ENCODE data around the gene FBXL15.

The FBXL15 gene

DNA sequence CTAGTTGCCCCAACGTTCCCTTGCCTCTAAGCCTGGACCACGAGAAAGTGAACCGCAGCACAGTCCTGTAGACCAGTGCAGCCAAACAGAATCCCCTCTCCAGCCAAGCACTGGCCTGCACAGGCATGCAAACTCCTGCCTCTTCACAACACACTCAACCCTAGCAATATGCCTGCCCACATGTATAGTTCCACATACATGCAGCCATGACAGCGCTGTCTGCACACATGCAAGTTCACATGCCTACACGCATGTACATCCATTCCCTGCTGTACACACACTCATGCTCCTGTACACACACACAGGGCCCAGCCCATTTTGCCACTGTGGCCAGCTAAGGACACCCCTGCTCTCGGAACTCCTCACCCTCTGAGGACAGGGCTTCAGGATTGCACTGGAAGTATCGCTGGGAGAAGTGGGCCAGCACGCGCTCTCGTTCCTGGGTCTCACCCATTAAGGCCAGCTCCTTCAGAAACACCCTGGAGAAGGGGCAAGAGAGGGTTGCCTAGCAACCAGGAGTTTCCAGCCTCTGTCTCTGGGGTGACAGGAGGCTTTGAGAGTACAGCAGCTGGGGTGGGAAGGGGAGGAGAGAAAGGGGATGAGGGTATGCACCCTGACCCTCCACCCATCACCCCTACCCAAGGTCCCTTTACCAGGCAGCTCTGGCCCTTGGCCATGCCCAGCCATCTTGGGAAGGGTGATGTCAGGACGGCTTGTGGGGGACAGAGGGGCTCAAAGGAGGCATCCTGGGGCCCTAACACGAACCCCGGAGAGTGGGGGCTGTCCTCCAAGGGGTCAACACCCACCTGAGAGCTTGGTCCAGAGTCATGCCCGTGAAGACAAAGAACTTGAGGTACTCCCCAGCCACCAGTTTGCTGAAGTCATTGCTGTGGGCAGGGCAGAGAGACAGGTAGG lies 9.0 kb upstream of the FBXL15 start:
- DNase-seq (ENCODE audit: low spot score): no peak

DNA sequence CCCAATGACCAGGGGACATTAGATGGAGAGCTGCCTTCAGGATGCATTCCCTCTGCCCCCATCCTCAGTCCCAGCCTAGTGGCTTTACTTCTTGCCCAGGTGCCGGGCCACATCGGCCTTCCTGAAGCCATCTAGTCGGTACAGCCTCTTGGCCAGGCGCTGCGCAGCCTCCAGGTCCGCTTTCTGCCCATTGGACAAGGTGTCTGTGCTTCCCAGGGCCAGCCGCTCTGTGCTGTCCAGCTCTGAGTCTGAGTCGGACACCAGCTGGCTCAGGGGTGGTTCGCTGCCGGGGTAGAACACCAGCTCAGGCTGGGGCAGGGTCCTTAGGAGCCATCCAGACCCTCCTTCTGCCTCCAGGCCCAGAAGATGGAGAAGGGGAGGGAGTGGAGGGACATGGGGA lies 8.3 kb upstream of the FBXL15 start:
- DNase-seq (ENCODE audit: low spot score): no peak

DNA sequence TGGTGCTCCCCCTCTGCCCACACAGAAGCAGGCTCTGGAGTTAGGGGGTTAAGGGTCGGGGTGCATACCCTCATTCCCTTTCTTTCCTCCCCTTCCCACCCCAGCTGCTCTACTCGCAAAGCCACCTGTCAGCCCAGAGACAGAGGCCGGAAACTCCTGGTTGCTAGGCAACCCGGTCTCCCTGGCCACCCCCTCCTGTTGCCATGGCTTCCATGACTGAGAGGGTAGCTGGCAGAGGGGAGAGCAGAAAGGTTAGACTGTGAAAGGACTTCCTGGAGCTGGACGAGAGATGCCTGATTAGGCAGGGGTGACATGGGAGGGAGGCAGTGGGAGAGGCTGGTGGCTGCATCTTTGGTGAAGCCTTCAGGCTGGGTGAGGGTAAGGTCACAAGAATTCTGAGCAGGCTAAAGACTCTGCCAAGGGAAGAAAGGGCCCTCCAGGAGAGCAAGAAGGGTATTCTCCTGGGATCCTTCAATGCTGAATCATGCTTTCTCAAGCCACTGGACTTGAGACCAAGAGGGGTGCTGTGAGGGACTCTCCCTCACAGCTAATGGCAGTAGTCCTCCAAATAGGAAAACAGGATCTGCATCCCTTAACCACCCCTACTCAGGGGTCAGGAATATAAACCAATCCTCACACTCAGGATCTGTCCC lies 7.5 kb upstream of the FBXL15 start:
- no peak for DNase-seq (ENCODE audit: low spot score)

DNA sequence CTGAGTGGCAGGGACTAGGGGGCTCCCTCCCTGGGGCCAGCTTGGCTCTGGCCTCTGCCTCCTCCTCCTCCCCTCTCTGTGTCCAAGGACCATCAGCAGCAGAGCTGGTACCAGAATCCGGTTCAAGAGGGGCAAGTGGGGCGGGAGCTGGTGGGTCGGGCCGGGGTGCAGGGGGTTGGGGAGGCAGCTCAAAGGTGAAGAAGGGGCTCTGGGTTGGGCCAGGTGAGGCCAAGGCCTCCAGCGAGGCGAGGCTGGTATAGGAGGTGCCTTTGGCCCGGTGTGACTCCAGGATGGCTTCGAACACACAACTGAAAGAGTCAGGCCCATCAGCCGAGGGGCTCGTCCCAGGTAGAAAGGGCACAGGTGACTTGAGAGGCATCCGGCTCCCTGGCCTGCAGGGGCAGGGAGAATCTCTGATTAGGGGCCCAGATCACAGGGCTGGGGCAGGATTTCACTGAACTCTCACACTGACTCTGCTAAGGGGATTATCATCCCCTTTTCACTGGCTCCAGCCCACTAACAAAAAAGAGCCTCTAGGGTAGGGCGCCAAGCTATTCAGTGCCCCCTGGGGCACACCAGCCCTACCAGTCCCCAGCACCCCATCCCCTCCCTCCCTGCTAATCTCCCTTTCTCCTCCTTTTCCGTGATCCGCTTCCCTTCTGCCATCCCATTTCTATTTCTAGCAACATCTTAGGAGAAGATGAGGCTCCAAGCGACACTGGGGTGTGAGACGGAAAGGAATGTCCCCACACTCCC lies 6.7 kb upstream of the FBXL15 start:
- no peak for DNase-seq (ENCODE audit: low spot score)

DNA sequence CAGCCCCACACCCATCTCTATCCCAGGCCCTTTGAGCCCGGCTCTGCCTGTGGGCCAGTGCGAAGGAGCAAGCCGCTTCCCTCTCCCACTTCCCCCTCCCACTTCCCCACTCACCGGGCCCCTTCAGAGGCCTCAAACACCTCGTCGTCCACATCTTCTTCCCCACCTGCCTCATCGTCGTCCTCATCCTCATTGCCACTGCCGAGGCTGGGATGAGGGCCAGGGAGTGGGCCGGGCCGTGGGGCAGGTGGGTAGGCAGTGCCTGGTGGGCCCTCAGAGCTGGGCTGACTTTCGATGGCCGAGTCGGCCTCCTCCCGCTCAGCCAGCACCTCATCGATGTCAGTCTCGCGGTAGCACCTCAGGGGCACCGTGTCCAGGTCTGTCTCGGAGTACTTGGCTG lies 5.9 kb upstream of the FBXL15 start:
- DNase-seq (ENCODE audit: low spot score): no peak

DNA sequence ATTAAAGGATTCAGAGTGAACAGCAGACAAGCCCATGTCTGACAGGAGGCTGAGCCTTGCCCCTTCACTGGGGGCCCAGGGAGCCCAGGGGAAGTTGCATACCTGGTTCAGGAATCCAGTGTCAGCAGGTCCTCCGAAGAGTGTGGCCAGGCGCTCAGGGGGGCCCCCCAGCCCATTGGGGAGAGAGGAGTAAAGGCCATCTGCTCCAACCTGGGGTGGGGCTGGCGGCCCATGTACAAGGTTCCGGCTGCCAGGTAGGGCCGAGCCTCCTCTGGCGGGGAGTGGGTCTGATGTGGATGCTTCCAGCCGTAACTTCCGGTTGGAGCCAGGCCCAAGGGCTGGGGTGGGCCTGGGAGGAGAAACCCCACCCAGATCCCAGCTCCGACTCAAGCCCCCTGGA lies 4.4 kb upstream of the FBXL15 start:
- no peak for DNase-seq (ENCODE audit: low spot score)

DNA sequence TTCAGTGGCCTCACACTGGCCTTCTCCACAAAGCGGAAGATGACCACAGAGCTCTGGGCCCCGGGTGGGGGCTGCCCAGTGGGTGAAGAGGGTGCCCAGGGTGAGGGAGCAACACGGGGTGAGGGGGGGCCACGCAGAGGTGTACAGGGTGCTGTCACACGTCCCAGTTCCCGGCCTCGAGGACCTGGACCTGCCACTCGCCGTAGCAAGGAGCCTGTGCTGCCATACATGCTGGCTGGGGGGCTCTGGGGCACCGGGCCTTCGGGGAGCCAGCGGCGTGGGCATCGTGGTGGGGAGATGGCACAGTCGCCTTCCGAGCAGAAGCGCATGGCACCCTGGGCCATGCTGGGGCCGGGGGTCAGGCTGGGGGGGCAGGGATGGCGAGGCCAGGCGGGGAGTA lies 3.9 kb upstream of the FBXL15 start:
- no peak for DNase-seq (ENCODE audit: low spot score)

DNA sequence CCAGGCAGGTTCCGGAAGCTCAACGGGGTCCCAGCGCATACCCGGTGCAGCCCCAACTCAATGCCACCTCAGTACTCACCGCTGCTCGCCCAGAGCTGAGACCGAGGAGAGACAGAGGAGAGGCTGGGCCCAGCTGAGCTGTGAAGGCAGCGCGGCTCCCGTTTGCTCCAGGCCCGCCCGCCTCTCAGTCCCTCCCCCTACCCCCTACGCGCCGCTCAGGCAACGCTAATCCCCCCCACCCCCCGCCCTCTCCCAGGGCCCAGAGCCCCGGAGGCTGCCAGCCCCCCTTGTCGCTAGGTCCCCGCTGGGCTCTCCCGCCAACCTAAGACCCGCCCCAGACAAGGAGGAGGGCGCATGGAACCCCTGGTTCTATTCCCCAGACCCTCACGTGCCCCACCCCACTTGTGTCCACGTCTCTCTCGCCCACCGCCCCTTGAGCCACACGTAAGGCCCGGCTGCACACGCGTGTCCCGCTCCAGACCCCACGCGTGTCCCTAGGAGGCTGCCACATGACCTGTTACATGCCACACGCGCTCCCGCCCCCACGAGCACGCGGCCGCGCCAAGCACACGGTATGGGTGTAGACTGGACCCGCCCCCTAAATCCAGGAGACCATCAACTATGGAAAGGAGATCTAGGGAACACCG lies 1.9 kb upstream of the FBXL15 start, which contains the start of gene PSD:
Gene PSD, minus strand, starts transcription at position 164 of the 647 bp plus-strand sequence. CDS start 1,747 bp downstream, outside the sequence.
- no peak for DNase-seq (ENCODE audit: low spot score)

DNA sequence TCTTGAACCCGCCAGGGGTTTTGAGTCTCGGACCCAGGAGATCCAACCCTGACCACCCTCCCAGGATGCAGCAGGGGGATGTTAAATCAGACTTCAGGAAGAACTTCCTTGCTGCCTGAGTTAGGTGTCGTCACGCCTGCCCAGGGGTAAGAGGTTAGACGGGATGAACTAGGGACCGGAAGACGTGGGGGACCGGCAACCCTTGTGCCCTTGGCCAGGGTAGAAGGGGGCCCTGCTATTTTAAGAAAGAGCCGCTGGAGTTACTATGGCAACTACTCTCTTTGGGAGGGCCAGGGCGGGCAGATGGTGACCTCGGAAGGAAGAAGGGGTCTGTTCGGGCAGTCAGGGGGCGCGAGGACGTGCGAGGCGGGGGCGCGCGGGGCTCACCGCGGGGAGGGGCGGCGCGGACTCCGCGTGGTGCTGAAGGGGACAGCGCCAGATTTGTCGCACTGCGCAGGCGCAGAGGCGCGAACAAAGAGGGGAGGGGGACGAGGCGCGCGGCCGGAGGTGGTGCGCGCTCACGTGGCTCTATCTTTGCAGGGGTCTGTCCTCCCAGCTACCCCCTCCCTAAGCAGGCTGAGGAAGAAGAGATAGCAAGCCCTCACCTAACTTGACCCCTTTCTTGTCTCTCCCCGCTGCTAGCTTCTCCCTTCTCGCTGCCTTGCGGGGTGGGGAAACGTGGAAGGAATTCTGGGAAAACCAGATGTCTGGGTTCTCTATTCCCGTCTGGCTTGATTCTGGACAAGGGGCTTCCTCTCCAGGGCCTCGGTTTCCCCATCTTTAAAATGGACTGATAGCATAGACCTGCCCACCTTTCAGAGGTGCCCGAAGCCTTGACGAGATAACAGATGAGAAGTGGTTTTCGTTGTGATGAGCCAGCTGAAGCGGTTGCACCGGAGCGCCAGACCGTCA lies 1.1 kb upstream of the FBXL15 start:
- DNase-seq (ENCODE audit: low spot score): peak; percentile 82

DNA sequence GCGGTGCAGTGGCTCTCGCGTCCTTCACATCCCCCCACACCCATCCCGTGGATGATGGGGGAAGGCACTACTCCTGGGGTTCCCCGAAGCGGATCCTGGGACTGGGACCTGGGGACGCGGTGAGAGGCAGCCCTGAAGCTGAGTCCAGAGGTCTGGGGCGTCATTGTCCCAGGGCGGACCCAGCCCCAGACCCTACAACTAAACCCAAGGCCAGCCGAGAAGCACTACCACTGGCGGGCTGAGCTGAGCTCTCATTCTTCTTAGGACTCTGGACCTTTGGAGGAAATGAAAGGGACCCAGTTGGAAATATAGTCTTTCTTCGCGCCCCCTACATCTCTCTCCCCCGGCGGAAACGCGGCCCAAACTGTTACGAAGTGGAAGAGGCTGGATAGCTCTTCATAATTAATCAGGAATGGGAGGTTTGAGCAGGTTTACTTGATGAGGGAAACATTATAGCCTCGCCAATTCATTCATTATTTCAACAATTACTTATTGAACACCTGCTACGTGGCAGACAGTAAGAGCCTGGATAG lies 389 bp upstream of the FBXL15 start:
- DNase-seq (ENCODE audit: low spot score): no peak

DNA sequence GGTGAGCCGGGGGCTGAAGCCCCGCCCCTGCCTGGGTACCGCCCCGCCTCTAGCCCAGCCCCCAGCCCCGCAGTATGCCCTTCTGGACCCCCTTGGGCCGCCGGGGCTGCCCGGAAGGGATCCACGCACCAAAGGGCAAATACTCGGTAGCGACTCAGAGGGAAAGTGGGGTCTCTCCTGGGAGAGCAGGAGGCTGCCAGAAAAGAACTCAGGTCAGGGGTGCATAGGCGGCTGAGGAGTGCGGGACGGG lies 796 bp downstream of the FBXL15 start:
- no peak for DNase-seq (ENCODE audit: low spot score)

DNA sequence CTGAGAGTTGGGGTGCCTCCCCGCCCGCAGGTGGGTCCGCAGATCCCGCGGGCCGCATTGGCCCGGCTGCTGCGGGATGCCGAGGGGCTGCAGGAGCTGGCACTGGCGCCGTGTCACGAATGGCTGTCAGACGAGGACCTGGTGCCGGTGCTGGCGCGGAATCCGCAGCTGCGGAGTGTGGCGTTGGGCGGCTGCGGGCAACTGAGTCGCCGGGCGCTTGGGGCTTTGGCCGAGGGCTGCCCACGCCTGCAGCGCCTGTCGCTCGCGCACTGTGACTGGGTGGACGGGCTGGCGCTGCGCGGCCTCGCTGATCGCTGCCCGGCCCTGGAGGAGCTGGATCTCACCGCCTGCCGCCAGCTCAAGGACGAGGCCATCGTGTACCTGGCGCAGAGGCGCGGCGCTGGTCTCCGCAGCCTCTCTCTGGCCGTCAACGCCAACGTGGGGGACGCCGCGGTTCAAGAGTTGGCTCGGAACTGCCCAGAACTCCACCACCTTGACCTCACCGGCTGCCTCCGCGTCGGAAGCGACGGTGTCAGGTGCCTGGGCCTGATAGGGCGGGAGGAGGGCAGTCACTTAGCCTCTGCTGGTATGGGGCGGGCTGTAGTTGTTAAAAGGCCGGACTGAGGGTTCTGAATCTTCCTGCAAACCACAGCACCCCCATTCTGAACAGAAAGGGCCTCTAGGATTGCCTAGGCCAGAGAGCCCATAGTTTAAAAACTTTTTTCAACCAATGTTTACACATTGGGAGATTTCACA lies 1.3 kb downstream of the FBXL15 start:
- no peak for DNase-seq (ENCODE audit: low spot score)

DNA sequence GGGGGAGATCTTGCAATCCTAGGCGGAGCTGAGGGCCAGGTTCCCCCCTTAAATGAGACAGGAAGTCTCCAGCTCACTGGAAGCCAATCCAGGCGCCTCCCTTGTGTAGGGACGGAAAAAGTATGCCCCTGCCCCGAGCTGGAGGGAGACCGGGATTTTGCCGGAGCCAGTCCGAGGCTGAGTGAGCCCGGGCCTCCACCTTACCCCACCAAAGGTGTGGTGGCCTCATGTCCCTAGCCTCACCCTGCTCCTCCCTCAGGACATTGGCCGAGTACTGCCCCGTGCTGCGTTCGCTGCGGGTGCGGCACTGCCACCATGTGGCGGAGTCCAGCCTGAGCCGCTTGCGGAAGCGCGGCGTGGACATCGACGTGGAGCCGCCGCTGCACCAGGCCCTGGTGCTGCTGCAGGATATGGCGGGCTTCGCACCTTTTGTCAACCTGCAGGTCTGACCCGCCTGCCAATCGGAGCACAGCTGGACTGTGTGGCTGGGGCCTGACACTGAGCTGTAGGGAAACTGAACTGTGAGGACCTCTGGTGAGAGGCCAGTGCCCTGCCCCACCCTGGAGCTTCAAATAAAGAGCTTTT lies 2.0 kb downstream of the FBXL15 start:
- peak; percentile 88 for DNase-seq (ENCODE audit: low spot score)

DNA sequence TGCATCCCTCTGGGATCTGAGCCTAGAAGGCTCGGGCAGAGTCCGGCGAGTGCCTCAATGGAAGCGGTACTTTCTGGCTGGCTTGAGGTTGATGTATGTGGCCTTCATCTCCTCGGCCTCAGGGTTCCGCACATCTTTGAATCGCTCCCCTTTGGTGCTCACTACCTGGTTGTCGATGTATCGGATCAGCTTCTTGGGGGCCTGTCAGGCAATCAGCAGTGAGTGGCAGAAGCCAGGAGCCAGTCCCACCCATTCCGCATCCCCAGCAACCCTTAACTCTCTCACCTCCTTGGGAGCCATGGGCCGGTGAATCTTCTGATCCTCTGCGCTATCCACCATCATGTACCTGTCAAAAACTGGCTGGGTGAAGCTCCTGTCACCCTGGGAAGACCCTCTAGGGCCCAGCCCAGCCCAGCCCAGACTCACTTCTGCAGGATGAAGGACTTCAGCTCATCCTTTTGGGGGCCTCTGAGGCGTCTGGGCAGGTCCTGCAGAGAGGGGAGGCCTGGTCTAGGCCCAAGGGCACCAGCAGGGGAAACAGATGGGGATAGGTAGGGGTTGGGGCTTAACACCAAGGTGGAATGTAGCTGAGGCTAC lies 2.8 kb downstream of the FBXL15 start:
- no peak for DNase-seq (ENCODE audit: low spot score)

DNA sequence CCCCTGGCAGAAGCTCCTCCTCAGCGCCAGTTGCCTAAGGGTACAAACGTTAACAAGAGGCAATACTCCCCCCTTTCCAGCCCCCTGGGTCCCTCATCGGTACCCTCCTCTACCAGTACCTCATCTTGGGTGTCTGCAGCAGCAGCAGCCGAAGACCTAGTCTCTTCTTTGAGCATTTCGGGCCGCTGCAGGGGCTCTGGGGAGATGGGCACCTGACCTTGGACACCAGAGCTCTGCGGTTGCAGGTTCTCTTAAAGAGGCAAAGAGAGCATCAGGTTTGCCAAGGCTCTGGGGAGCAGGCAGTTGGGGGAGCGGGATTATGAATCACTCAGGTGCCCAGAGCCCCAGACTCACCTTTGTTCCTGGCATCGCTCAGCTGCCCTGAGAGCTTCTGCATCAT lies 3.5 kb downstream of the FBXL15 start:
- DNase-seq (ENCODE audit: low spot score): no peak

DNA sequence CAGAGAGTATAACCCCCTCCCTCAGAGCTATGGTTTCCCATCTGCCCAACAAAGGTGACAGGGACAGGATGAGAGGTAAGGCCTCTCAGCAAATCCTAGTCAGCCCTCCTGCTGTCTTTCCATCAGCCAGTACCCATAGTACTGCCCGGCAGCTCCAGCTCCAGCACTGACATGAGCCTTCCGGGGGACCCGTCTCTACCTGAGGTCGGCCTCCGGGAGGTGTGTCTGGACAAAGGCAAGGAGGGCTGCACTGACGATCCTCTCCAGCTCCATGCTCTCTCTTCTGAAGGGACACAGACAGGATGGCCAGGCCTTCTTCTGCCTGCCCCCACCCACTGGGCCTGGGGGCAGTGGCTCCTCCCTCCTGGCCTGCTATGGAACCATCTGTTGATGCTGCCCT lies 4.3 kb downstream of the FBXL15 start:
- DNase-seq (ENCODE audit: low spot score): no peak

DNA sequence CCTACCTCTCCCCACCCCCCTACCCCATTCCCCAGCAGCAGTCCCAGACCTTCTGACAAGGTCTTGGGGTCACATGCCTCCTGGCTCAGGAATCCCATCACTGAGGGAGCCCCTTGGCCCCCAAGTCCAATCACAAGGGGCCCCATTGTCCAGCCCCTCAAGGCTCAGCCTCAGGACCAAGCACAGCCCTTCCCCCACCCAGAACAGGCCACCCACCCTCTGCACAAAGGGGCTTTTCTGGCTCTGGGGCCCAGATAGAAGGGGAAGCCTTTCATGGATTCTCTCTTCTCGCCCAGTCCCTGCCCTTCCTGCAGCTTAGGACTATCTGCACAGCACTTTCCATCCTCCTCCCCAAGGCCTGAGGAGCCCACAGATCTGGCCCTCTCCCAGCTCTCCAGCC lies 4.8 kb downstream of the FBXL15 start:
- DNase-seq (ENCODE audit: low spot score): no peak

DNA sequence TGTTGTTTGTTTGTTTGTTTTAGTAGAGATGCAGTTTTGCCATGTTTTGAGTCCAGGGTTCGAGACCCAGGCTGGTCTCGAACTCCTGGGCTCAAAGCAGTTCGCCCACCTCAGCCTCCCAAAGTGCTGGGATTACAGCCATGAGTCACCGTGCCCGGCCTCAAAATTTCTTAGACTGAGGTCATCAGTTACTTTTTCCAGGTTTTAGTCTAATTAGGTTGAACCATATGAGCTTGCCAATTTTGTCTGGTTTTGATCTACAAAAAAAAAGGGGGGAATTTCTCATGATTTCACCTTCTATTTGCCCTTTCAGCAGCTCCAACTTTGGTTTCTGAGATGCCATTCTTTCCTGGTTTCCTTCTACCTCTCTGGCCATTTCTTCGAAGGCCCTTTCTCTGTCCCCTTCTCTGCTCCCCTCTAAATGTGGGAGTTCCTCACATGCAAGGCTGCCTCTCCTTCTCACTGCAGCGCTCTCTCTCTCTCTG lies 6.2 kb downstream of the FBXL15 start:
- DNase-seq (ENCODE audit: low spot score): no peak

DNA sequence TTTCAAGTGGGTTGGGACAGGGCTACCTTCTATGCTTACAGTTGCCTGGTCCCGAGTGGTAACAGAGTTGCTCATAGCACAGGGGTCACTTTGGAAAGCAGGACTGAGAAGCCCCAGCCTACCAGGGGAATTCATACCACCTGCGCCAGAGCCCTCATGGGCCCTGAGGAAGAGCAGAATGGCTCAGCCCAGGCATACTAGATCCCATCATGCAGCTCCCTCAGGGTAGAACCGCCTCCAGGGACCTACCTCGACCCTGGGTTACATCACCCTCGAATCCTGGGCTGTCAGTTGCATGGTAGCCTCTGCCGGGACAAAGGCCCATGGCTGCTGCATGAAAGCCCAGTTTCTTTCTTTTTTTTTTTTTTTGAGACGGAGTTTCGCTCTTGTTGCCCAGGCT lies 8.8 kb downstream of the FBXL15 start:
- no peak for DNase-seq (ENCODE audit: low spot score)
